Measurements from ENCODE around the gene SLC7A1.

SLC7A1 gene

GRCh38 chr13:29501674-29502073 lies 93.8 kb downstream of the SLC7A1 start:
- H3K4me3 ChIP-seq (replicated peaks in 1 of 2; ENCODE audit: low read depth in 2 of 2, low read length in 2 of 2), result no peak overlapping the region
- no peak for DNase-seq (ENCODE audit: low read depth in 2 of 2)
- no peak for TF ChIP-seq CTCF (IDR thresholded peaks at IDR 0.05; ENCODE audit: low read depth, low read length)

GRCh38 chr13:29500386-29500785 lies 95.1 kb downstream of the SLC7A1 start:
- DNase-seq (ENCODE audit: low read depth in 2 of 2), result no peak
- no peak for TF ChIP-seq CTCF (IDR thresholded peaks at IDR 0.05; ENCODE audit: low read depth, low read length)
- H3K4me3 ChIP-seq (replicated peaks in 1 of 2; ENCODE audit: low read depth in 2 of 2, low read length in 2 of 2), result no peak overlapping the region

GRCh38 chr13:29499506-29500165 lies 95.9 kb downstream of the SLC7A1 start:
- no peak overlapping the region for H3K4me3 ChIP-seq (replicated peaks in 1 of 2; ENCODE audit: low read depth in 2 of 2, low read length in 2 of 2)
- no peak for TF ChIP-seq CTCF (IDR thresholded peaks at IDR 0.05; ENCODE audit: low read depth, low read length)
- no peak for DNase-seq (ENCODE audit: low read depth in 2 of 2)

GRCh38 chr13:29498426-29499040 lies 97.0 kb downstream of the SLC7A1 start:
- no peak for TF ChIP-seq CTCF (IDR thresholded peaks at IDR 0.05; ENCODE audit: low read depth, low read length)
- DNase-seq (ENCODE audit: low read depth in 2 of 2), result no peak

GRCh38 chr13:29497137-29497654 lies 98.3 kb downstream of the SLC7A1 start:
- no peak overlapping the region for H3K4me3 ChIP-seq (replicated peaks in 1 of 2; ENCODE audit: low read depth in 2 of 2, low read length in 2 of 2)
- peak; percentile 31 to 88 for DNase-seq (ENCODE audit: low read depth in 2 of 2)

More at GRCh38 chr13:29498426-29499040, 97.0 kb downstream of the SLC7A1 start:
- no peak overlapping the region for H3K4me3 ChIP-seq (replicated peaks in 1 of 2; ENCODE audit: low read depth in 2 of 2, low read length in 2 of 2)

GRCh38 chr13:29496241-29496712 lies 99.2 kb downstream of the SLC7A1 start:
- peak in 1 of 2 donors; percentile 26 for DNase-seq (ENCODE audit: low read depth in 2 of 2)
- no peak overlapping the region for H3K4me3 ChIP-seq (replicated peaks in 1 of 2; ENCODE audit: low read depth in 2 of 2, low read length in 2 of 2)
- no peak for TF ChIP-seq CTCF (IDR thresholded peaks at IDR 0.05; ENCODE audit: low read depth, low read length)

More at GRCh38 chr13:29497137-29497654, 98.3 kb downstream of the SLC7A1 start:
- no peak for TF ChIP-seq CTCF (IDR thresholded peaks at IDR 0.05; ENCODE audit: low read depth, low read length)

Data from cardiac fibroblast (primary cell).